ENCODE measurements around the gene BAIAP2L1.

The BAIAP2L1 gene

DNA sequence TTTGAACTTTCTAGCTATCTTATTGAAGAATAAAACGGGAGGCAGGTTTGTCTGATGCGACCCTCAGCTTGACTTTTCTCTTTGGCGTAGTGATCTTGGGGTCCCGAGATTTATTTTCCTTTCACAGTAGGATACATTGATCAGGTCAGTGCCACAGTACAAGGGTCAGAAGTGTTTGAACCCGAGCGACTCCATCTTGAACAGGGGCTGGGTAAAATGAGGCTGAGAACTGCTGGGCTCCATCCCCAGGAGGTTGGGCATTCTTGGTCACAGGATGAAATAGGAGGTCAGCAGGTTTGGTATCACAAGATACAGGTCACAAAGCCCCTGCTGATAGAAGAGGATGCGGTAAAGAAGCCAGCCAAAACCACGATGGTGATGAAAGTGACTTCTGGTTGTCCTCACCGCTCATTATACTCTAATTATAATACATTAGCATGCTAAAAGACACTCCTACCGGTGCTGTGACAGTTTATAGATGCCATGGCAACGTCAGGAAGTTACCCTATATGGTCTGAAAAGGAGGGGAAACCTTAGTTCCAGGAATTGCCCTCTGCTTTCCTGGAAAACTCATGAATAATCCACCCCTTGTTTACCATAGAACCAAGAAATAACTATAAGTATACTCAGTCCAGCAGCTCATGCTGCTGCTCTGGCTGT lies 145.8 kb downstream of the BAIAP2L1 start:
- no peak overlapping the region for H3K27ac ChIP-seq (ENCODE audit: insufficient read depth, low read depth, low read length, poor library complexity, severe bottlenecking)
- H3K36me3 ChIP-seq (ENCODE audit: control insufficient read depth, insufficient read depth, low read length), result no peaks in the 10 kb centered on the region
- no peaks in the 10 kb centered on the region for H3K9me3 ChIP-seq (ENCODE audit: control insufficient read depth, low read length)
- H3K27me3 ChIP-seq (ENCODE audit: control insufficient read depth, insufficient read depth, low read length, poor library complexity, severe bottlenecking), result no peaks in the 10 kb centered on the region
- WGBS, 2 experiments, result 89 to 91% methylated on average over 11 of the region's 11 CpGs
- peaks cover 5% of the 10 kb centered on the region for H3K4me1 ChIP-seq (ENCODE audit: control insufficient read depth, insufficient read depth, low read length)
- H3K4me3 ChIP-seq (ENCODE audit: insufficient read depth, low read depth, low read length), result no peak overlapping the region

DNA sequence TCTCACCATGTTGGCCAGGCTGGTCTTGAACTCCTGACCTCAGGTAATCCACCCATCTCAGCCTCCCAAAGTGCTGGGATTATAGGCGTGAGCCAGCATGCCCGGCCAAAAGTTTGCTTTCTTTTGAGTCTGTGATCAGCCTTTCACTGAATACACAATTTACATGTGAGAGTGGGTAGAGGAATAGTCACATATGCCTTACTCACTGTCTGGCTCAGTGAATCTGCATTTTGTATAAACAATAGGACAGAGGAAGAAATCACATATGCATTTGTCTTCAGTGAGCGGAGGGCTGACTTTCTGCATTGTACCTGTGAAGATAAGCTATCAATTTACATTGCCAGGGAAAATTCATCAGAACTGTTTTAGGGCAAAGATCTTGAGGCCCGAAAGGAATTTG lies 146.4 kb downstream of the BAIAP2L1 start:
- 94 to 96% methylated on average over 4 of the region's 4 CpGs for WGBS, 2 experiments
- Histone ChIP-seq H3K27me3 (ENCODE audit: control insufficient read depth, insufficient read depth, low read length, poor library complexity, severe bottlenecking) (no peaks in the 10 kb centered on the region), H3K9me3 (ENCODE audit: control insufficient read depth, low read length) (no peaks in the 10 kb centered on the region), H3K27ac (ENCODE audit: insufficient read depth, low read depth, low read length, poor library complexity, severe bottlenecking) (no peak overlapping the region), H3K4me1 (ENCODE audit: control insufficient read depth, insufficient read depth, low read length) (peaks cover 5% of the 10 kb centered on the region), H3K36me3 (ENCODE audit: control insufficient read depth, insufficient read depth, low read length) (no peaks in the 10 kb centered on the region), H3K4me3 (ENCODE audit: insufficient read depth, low read depth, low read length) (no peak overlapping the region)

GRCh38 chr7:98252425-98253054 lies 148.3 kb downstream of the BAIAP2L1 start:
- H3K4me1 ChIP-seq (ENCODE audit: control insufficient read depth, insufficient read depth, low read length), result peaks cover 5% of the 10 kb centered on the region
- H3K27ac ChIP-seq (ENCODE audit: insufficient read depth, low read depth, low read length, poor library complexity, severe bottlenecking), result no peak overlapping the region
- H3K4me3 ChIP-seq (ENCODE audit: insufficient read depth, low read depth, low read length), result peak overlapping the region; percentile 98
- WGBS, 2 experiments, result 22 to 23% methylated on average over 31 to 32 of the region's 32 CpGs
- no peaks in the 10 kb centered on the region for H3K36me3 ChIP-seq (ENCODE audit: control insufficient read depth, insufficient read depth, low read length)
- no peaks in the 10 kb centered on the region for H3K9me3 ChIP-seq (ENCODE audit: control insufficient read depth, low read length)
- H3K27me3 ChIP-seq (ENCODE audit: control insufficient read depth, insufficient read depth, low read length, poor library complexity, severe bottlenecking), result no peaks in the 10 kb centered on the region

- H3K36me3 ChIP-seq (ENCODE audit: control insufficient read depth, insufficient read depth, low read length), result no peaks in the 10 kb centered on the region
- H3K4me3 ChIP-seq (ENCODE audit: insufficient read depth, low read depth, low read length), result peak within 1 kb of the TSS; percentile 98
- no peak within 1 kb of the TSS for H3K27ac ChIP-seq (ENCODE audit: insufficient read depth, low read depth, low read length, poor library complexity, severe bottlenecking)
- no peaks in the 10 kb centered on the region for H3K27me3 ChIP-seq (ENCODE audit: control insufficient read depth, insufficient read depth, low read length, poor library complexity, severe bottlenecking)
- 1% methylated on average over 69 of the region's 69 CpGs for WGBS, 2 experiments
- no peaks in the 10 kb centered on the region for H3K9me3 ChIP-seq (ENCODE audit: control insufficient read depth, low read length)
- peaks cover 5% of the 10 kb centered on the region for H3K4me1 ChIP-seq (ENCODE audit: control insufficient read depth, insufficient read depth, low read length)
Observed at GRCh38 chr7:98251601-98252424, 149.1 kb downstream of the BAIAP2L1 start, which contains the start of gene TECPR1. Gene TECPR1 (minus strand): TSS chr7:98252232. CDS start chr7:98246146, 6,086 bp downstream.

- Histone ChIP-seq H3K27ac (ENCODE audit: insufficient read depth, low read depth, low read length, poor library complexity, severe bottlenecking) (no peak overlapping the region), H3K4me3 (ENCODE audit: insufficient read depth, low read depth, low read length) (peak overlapping the region; percentile 98), H3K27me3 (ENCODE audit: control insufficient read depth, insufficient read depth, low read length, poor library complexity, severe bottlenecking) (no peaks in the 10 kb centered on the region), H3K36me3 (ENCODE audit: control insufficient read depth, insufficient read depth, low read length) (no peaks in the 10 kb centered on the region), H3K9me3 (ENCODE audit: control insufficient read depth, low read length) (no peaks in the 10 kb centered on the region), H3K4me1 (ENCODE audit: control insufficient read depth, insufficient read depth, low read length) (peaks cover 5% of the 10 kb centered on the region)
- WGBS, 2 experiments, result 19 to 20% methylated on average over 9 of the region's 9 CpGs
Observed at GRCh38 chr7:98251231-98251600, 149.7 kb downstream of the BAIAP2L1 start.

DNA sequence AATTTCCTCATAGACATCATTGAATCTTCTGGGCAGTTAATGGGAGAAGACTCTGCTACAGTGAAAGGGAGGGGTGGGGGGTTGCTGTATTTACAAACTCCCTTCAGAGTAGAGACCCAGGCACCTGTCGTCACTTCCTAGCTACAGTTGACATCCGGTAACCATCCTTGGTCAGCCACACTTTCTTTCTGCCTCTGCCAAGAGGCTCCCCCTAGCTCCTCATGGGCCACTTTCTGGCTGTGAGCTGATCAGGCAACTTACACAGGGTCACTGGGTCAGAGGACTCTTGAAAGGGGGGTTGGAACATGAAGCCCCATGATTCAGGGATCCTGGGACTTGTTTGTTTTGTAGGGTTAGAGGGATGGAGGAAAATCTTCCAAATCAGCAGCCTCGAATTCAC lies 150.1 kb downstream of the BAIAP2L1 start:
- 69 to 76% methylated on average over 3 of the region's 3 CpGs for WGBS, 2 experiments
- Histone ChIP-seq H3K27me3 (ENCODE audit: control insufficient read depth, insufficient read depth, low read length, poor library complexity, severe bottlenecking) (no peaks in the 10 kb centered on the region), H3K9me3 (ENCODE audit: control insufficient read depth, low read length) (no peaks in the 10 kb centered on the region), H3K36me3 (ENCODE audit: control insufficient read depth, insufficient read depth, low read length) (no peaks in the 10 kb centered on the region), H3K4me3 (ENCODE audit: insufficient read depth, low read depth, low read length) (peak overlapping the region; percentile 98), H3K4me1 (ENCODE audit: control insufficient read depth, insufficient read depth, low read length) (peaks cover 5% of the 10 kb centered on the region), H3K27ac (ENCODE audit: insufficient read depth, low read depth, low read length, poor library complexity, severe bottlenecking) (no peak overlapping the region)

DNA sequence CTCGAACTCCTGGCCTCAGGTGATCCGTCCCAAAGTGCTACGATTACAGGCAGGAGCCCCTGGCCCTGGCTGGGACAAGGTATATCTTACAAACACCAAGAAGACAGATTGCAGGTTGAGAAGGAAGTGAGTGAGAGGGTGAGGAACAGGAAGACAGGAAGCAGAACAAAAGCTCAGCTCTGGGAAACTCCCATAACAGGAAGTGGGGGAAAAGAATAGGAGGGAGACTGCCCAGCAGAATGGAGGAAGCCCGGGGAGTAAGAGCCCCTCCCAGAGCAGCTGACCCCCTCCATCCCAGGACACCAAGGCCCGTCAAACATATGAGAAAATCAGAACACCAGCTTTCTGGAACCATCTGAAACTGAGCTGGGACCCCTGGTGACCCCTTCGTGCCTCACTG lies 151.8 kb downstream of the BAIAP2L1 start:
- no peaks in the 10 kb centered on the region for H3K27me3 ChIP-seq (ENCODE audit: control insufficient read depth, insufficient read depth, low read length, poor library complexity, severe bottlenecking)
- H3K36me3 ChIP-seq (ENCODE audit: control insufficient read depth, insufficient read depth, low read length), result no peaks in the 10 kb centered on the region
- no peaks in the 10 kb centered on the region for H3K9me3 ChIP-seq (ENCODE audit: control insufficient read depth, low read length)
- WGBS, 2 experiments, result 84 to 89% methylated on average over 6 of the region's 6 CpGs
- H3K4me3 ChIP-seq (ENCODE audit: insufficient read depth, low read depth, low read length), result no peak overlapping the region
- no peak overlapping the region for H3K27ac ChIP-seq (ENCODE audit: insufficient read depth, low read depth, low read length, poor library complexity, severe bottlenecking)
- peaks cover 5% of the 10 kb centered on the region for H3K4me1 ChIP-seq (ENCODE audit: control insufficient read depth, insufficient read depth, low read length)

- Histone ChIP-seq H3K4me1 (ENCODE audit: control insufficient read depth, insufficient read depth, low read length) (peaks cover 5% of the 10 kb centered on the region), H3K27me3 (ENCODE audit: control insufficient read depth, insufficient read depth, low read length, poor library complexity, severe bottlenecking) (no peaks in the 10 kb centered on the region), H3K4me3 (ENCODE audit: insufficient read depth, low read depth, low read length) (no peak overlapping the region), H3K27ac (ENCODE audit: insufficient read depth, low read depth, low read length, poor library complexity, severe bottlenecking) (no peak overlapping the region), H3K36me3 (ENCODE audit: control insufficient read depth, insufficient read depth, low read length) (no peaks in the 10 kb centered on the region), H3K9me3 (ENCODE audit: control insufficient read depth, low read length) (no peaks in the 10 kb centered on the region)
- WGBS, 2 experiments, result 94 to 95% methylated on average over 12 of the region's 12 CpGs
Observed at GRCh38 chr7:98248156-98248555, 152.7 kb downstream of the BAIAP2L1 start.

- Histone ChIP-seq H3K27me3 (ENCODE audit: control insufficient read depth, insufficient read depth, low read length, poor library complexity, severe bottlenecking) (no peaks in the 10 kb centered on the region), H3K4me3 (ENCODE audit: insufficient read depth, low read depth, low read length) (no peak overlapping the region), H3K4me1 (ENCODE audit: control insufficient read depth, insufficient read depth, low read length) (no peaks in the 10 kb centered on the region), H3K36me3 (ENCODE audit: control insufficient read depth, insufficient read depth, low read length) (no peaks in the 10 kb centered on the region), H3K27ac (ENCODE audit: insufficient read depth, low read depth, low read length, poor library complexity, severe bottlenecking) (no peak overlapping the region), H3K9me3 (ENCODE audit: control insufficient read depth, low read length) (no peaks in the 10 kb centered on the region)
- 94% methylated on average over 14 of the region's 14 CpGs for WGBS, 2 experiments
Observed at GRCh38 chr7:98244871-98245270, 156.0 kb downstream of the BAIAP2L1 start.

DNA sequence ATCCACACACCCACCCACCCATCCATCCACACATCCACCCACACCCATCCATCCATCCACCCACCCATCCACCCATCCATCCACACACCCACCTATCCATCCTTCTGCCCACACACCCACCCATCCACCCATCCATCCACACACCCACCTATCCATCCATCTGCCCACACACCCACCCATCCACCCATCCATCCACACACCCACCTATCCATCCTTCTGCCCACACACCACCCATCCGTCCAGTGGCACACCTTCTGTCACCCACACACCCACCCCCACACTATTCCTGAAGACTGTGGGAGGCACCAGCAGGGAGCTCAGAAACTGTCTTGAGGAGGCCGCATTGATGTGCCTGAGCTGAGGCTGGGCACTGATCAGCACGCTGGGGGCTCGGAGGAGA lies 158.0 kb downstream of the BAIAP2L1 start:
- Histone ChIP-seq H3K27ac (ENCODE audit: insufficient read depth, low read depth, low read length, poor library complexity, severe bottlenecking) (no peak overlapping the region), H3K36me3 (ENCODE audit: control insufficient read depth, insufficient read depth, low read length) (no peaks in the 10 kb centered on the region), H3K27me3 (ENCODE audit: control insufficient read depth, insufficient read depth, low read length, poor library complexity, severe bottlenecking) (no peaks in the 10 kb centered on the region), H3K4me3 (ENCODE audit: insufficient read depth, low read depth, low read length) (no peak overlapping the region), H3K4me1 (ENCODE audit: control insufficient read depth, insufficient read depth, low read length) (no peaks in the 10 kb centered on the region), H3K9me3 (ENCODE audit: control insufficient read depth, low read length) (no peaks in the 10 kb centered on the region)
- 89 to 93% methylated on average over 4 of the region's 4 CpGs for WGBS, 2 experiments
